GM12891 (cell line): ENCODE results near the gene SRRM4.

ENCODE experiments used
- DNase-seq: peaks from one replicate; pipeline ENCODE4 v3.0.0; 2011; ENCODE audit warnings: low spot score; ENCODE audit not compliant: insufficient read length
- FAIRE-seq: peaks from 2 replicates; lab custom pipeline; 2011; peaks lifted over from hg19 to GRCh38; lab: Jason Lieb, UNC
- PAX5 ChIP-seq: IDR thresholded peaks from 2 replicates; pipeline ENCODE4 v1.6.1; 2011; ENCODE audit warnings: low read length, moderate library complexity, mild to moderate bottlenecking; ENCODE audit not compliant: insufficient read depth, severe bottlenecking
- POLR2A ChIP-seq: IDR thresholded peaks from 2 replicates; pipeline ENCODE4 v1.6.1; 2011; ENCODE audit warnings: low read depth, low read length, control low read depth
- POLR2AphosphoS5 ChIP-seq: IDR thresholded peaks from 2 replicates; pipeline ENCODE4 v1.6.1; 2011; ENCODE audit warnings: low read depth, low read length, control low read depth
- POU2F2 ChIP-seq: IDR thresholded peaks from 2 replicates; pipeline ENCODE4 v1.6.1; 2011; ENCODE audit warnings: low read depth, mild to moderate bottlenecking, control low read depth, low read length, moderate library complexity
- SPI1 ChIP-seq: IDR thresholded peaks from 2 replicates; pipeline ENCODE4 v1.6.1; 2011; ENCODE audit warnings: low read depth, low read length, control low read depth
- TAF1 ChIP-seq: IDR thresholded peaks from 2 replicates; pipeline ENCODE4 v1.6.1; 2011; ENCODE audit warnings: low read depth, low read length, control low read depth

SRRM4 gene

GRCh38 chr12:119204671-119205285 is 223.4 kb downstream of the SRRM4 start:
- FAIRE-seq: no peak

GRCh38 chr12:119206348-119207062 is 225.2 kb downstream of the SRRM4 start:
- DNase-seq (no peak), FAIRE-seq (no peak)
- TF ChIP-seq PAX5 (no peak), POLR2A (no peak), POLR2AphosphoS5 (no peak), TAF1 (no peak), POU2F2 (no peak), SPI1 (no peak)

More at GRCh38 chr12:119204671-119205285, 223.4 kb downstream of the SRRM4 start:
- TF ChIP-seq POLR2AphosphoS5 (no peak), PAX5 (no peak), POU2F2 (no peak), TAF1 (no peak), POLR2A (no peak)
- DNase-seq: no peak

GRCh38 chr12:119207063-119207560 is 225.8 kb downstream of the SRRM4 start:
- DNase-seq: no peak
- TF ChIP-seq POU2F2 (no peak), POLR2AphosphoS5 (no peak), POLR2A (no peak), SPI1 (no peak), PAX5 (no peak), TAF1 (no peak)
- no peak for FAIRE-seq

GRCh38 chr12:119208626-119209061 is 227.3 kb downstream of the SRRM4 start:
- FAIRE-seq: no peak
- TF ChIP-seq PAX5 (no peak), POU2F2 (no peak), SPI1 (no peak)
- DNase-seq: no peak

GRCh38 chr12:119211884-119212283 is 230.5 kb downstream of the SRRM4 start:
- DNase-seq (no peak), FAIRE-seq (no peak)
- TF ChIP-seq POLR2A (no peak), SPI1 (no peak), POU2F2 (no peak), POLR2AphosphoS5 (no peak), TAF1 (no peak), PAX5 (no peak)
